Natural killer cell (primary cell): ENCODE results near the gene IER5L. TPM values are rescaled to one million over a fixed set of nuclear protein-coding genes. Genes with fewer than 3 reads are reported as not detected.

Experiments
- ATAC-seq, 3 donors: fragments of 150-1000 bp in 2 of 3; fragments of 200-7000 bp in 1 of 3; cut with Tn5 transposase; 1 replicate in 1 of 3; 2 replicates in 2 of 3; pipeline ENCODE4 v1.10.0; 2021; ENCODE audit warnings: mild to moderate bottlenecking in 2 of 3, moderate library complexity in 2 of 3
- DNase-seq, 2 donors: peaks; one replicate each; pipeline versions ENCODE4 v3.0.0 to v3.0.0-alpha.2; 2013 to 2021; ENCODE audit warnings: mixed read lengths in 1 of 2
- H3K27ac ChIP-seq: one replicate; pipeline ENCODE4 v1.5.1; 2013; ENCODE audit warnings: mild to moderate bottlenecking, low read length
- H3K27me3 ChIP-seq: one replicate; pipeline ENCODE4 v1.6.1; 2013; ENCODE audit warnings: low read length; ENCODE audit not compliant: control insufficient read depth, insufficient read depth
- H3K36me3 ChIP-seq: one replicate; pipeline ENCODE4 v1.6.1; 2013; ENCODE audit warnings: low read length; ENCODE audit not compliant: control insufficient read depth, insufficient read depth
- H3K4me1 ChIP-seq: one replicate; pipeline ENCODE4 v1.6.1; 2013; ENCODE audit warnings: low read length; ENCODE audit not compliant: control insufficient read depth, insufficient read depth
- H3K4me3 ChIP-seq: one replicate; pipeline ENCODE4 v1.5.1; 2013; ENCODE audit warnings: low read length
- H3K9me3 ChIP-seq: one replicate; pipeline ENCODE4 v1.6.1; 2013; ENCODE audit warnings: low read length; ENCODE audit not compliant: control insufficient read depth, insufficient read depth
- H3K27ac Mint-ChIP-seq, 2 donors: one replicate each; pipeline ENCODE4 v1.8.0; 2022; ENCODE audit warnings: mild to moderate bottlenecking in 2 of 2, mixed read lengths in 2 of 2, moderate library complexity in 1 of 2
- H3K27me3 Mint-ChIP-seq, 2 donors: one replicate each; pipeline ENCODE4 v1.8.0; 2022; ENCODE audit warnings: low read depth in 2 of 2, mixed read lengths in 2 of 2
- H3K36me3 Mint-ChIP-seq: one replicate; pipeline ENCODE4 v1.8.0; 2022; ENCODE audit warnings: mixed read lengths
- H3K4me1 Mint-ChIP-seq, 2 donors: one replicate each; pipeline ENCODE4 v1.8.0; 2022; ENCODE audit warnings: mixed read lengths in 2 of 2
- H3K4me3 Mint-ChIP-seq: one replicate; pipeline ENCODE4 v1.8.0; 2022; ENCODE audit warnings: mild to moderate bottlenecking, moderate library complexity, mixed read lengths
- H3K9me3 Mint-ChIP-seq, 2 donors: one replicate each; pipeline ENCODE4 v1.8.0; 2022; ENCODE audit warnings: mixed read lengths in 2 of 2
- WGBS: methylation state at CpG from one replicate; pipeline ENCODE4 v1.1.7; 2013; ENCODE audit warnings: missing lambda C conversion rate; ENCODE audit not compliant: insufficient coverage; 5-methylcytosine and 5-hydroxymethylcytosine counted together
- intact Hi-C: fragments of 100-400 bp; cut with micrococcal nuclease; formaldehyde crosslinking; loops from one replicate; pipeline ENCODE4 v1.14.2; 2022
- total RNA-seq, 4 donors: library from RNA; stranded (reverse); fragments of 120-200 nt in 1 of 4; gene quantifications; one replicate each; pipeline versions ENCODE4 v1.2.3 to v1.2.4, GENCODE V29; 2013 to 2022
- TF ChIP-seq, protein P1 (sequence below): fragments of 200-600 bp; IDR thresholded peaks from one replicate; pipeline ENCODE4 v1.8.0; 2022; ENCODE audit warnings: antibody characterized with exemption

The IER5L gene
- total RNA-seq, 3 donors from 2014 or later (not counting 1 experiment from before 2014, with no cell fraction given) = 1.4 to 3.9 (median 2.8) TPM

DNA sequence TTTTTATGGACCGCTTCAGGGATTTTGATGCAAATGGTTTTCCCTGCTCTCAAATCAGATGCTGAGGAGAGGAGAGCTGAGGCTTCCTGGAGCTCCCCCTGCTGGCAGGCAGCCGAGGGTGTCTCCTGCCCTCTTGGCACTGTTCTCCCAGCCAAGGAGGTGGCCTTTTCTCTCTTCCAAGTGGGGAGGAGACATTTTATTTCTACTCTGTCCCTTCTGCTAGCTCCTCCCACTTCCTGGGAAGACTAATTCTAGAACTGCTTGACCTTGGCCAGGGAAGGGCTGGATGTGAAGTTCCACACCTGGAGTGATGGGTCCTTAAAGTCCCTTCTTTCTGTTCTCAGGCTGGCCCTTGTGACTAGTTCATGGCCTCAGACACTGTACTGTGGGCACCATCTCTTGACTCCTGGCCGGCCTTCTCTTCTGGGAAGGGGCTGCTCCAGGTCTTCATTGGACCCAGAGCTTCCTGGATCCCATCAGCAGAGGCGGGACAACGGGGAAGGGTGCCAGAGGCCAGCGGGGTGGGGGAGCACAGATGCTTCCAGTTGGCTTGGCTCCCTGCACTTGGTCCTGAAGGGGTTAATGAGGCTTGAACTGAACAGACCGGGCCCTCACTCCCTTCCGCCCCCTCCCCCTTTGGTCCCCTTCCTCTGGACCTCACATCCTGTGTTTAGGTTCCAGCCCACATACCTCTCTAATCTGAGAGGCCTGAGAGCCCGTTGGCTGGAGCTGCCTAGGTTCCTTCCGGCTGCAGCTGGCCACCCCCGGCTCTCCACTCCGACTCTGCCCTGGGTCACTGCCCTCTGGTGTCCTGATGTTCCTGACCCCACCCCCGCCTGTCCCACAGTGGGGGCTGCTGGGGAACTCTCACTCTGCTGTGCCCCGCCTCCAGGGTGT is 34.8 kb downstream of the IER5L start:
- peak; percentile 32 to 57 (median 52) for ATAC-seq
- TF ChIP-seq, protein P1, sequence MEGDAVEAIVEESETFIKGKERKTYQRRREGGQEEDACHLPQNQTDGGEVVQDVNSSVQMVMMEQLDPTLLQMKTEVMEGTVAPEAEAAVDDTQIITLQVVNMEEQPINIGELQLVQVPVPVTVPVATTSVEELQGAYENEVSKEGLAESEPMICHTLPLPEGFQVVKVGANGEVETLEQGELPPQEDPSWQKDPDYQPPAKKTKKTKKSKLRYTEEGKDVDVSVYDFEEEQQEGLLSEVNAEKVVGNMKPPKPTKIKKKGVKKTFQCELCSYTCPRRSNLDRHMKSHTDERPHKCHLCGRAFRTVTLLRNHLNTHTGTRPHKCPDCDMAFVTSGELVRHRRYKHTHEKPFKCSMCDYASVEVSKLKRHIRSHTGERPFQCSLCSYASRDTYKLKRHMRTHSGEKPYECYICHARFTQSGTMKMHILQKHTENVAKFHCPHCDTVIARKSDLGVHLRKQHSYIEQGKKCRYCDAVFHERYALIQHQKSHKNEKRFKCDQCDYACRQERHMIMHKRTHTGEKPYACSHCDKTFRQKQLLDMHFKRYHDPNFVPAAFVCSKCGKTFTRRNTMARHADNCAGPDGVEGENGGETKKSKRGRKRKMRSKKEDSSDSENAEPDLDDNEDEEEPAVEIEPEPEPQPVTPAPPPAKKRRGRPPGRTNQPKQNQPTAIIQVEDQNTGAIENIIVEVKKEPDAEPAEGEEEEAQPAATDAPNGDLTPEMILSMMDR = peak; percentile 92
- Histone ChIP-seq H3K27me3 (no peaks in the 10 kb centered on the region), H3K4me3 (no peak overlapping the region), H3K36me3 (peaks cover 17% of the 10 kb centered on the region), H3K27ac (no peak overlapping the region), H3K9me3 (no peaks in the 10 kb centered on the region), H3K4me1 (peaks cover 35% of the 10 kb centered on the region)
- 73% methylated on average over 14 of the region's 14 CpGs for WGBS
- no peaks in the 10 kb centered on the region for H3K36me3 Mint-ChIP-seq
- no peaks in the 10 kb centered on the region for H3K27me3 Mint-ChIP-seq
- peak overlapping the region in 1 of 2 donors; percentile 69 for H3K27ac Mint-ChIP-seq
- peak; percentile 74 to 87 for DNase-seq
- H3K4me1 Mint-ChIP-seq = peaks cover 14 to 44% of the 10 kb centered on the region in 2 donors
- peak overlapping the region; percentile 21 for H3K4me3 Mint-ChIP-seq
- no peaks in the 10 kb centered on the region for H3K9me3 Mint-ChIP-seq
- intact Hi-C loops = loop anchor here (5.0 kb wide), 1 partner anchor 34 kb away; the partner anchor contains the start of gene IER5L

DNA sequence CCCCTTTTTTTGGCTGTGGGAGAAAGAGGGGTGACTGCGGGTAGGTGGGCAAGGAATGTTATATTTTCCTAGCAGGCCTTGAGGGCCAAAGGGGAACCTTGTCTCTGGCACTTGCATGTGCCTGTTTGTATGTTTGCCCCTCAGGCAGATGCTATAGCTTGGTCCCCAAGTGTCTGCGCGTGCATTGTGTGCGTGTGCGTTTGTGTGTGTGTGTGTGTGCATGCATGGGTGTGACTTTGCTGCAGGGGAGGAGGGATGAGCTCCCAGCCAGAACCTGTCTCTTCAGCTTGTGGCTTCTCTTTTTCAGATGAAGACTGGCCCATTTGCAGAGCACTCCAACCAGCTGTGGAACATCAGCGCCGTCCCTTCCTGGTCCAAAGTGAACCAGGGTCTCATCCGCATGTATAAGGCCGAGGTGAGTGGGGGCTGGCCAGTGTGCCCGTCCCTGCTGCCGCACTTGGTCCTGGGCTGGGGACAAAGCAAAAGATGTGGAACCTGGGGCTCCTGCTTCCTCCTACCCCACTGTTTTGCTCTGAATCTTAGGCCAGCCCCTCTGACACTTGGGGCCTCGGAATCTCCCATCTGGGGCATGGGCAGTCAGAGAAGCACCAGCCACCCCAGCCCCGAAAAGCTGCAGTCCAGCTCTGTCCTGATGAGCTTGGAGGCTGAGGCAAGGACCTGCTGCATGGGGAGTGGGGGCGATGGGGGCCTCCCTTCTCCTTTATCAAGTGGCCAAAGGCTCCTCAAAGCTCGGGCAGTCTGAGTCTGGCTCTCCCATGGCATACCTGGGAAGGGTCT is 35.7 kb downstream of the IER5L start:
- TF ChIP-seq, protein P1 = no peak
- Mint-ChIP-seq H3K27ac (peak overlapping the region; percentile 91 to 93), H3K36me3 (no peaks in the 10 kb centered on the region), H3K27me3 (no peaks in the 10 kb centered on the region), H3K9me3 (no peaks in the 10 kb centered on the region), H3K4me3 (no peak overlapping the region), H3K4me1 (peaks cover 14 to 44% of the 10 kb centered on the region in 2 donors)
- Histone ChIP-seq H3K36me3 (peaks cover 17% of the 10 kb centered on the region), H3K4me3 (no peak overlapping the region), H3K4me1 (peaks cover 35% of the 10 kb centered on the region), H3K27me3 (no peaks in the 10 kb centered on the region), H3K27ac (peak overlapping the region; percentile 11), H3K9me3 (no peaks in the 10 kb centered on the region)
- ATAC-seq = no peak
- WGBS = 87% methylated on average over 15 of the region's 15 CpGs
- intact Hi-C loops = loop anchor here (5.0 kb wide), 1 partner anchor 35 kb away; the partner anchor contains the start of gene IER5L
- no peak for DNase-seq

DNA sequence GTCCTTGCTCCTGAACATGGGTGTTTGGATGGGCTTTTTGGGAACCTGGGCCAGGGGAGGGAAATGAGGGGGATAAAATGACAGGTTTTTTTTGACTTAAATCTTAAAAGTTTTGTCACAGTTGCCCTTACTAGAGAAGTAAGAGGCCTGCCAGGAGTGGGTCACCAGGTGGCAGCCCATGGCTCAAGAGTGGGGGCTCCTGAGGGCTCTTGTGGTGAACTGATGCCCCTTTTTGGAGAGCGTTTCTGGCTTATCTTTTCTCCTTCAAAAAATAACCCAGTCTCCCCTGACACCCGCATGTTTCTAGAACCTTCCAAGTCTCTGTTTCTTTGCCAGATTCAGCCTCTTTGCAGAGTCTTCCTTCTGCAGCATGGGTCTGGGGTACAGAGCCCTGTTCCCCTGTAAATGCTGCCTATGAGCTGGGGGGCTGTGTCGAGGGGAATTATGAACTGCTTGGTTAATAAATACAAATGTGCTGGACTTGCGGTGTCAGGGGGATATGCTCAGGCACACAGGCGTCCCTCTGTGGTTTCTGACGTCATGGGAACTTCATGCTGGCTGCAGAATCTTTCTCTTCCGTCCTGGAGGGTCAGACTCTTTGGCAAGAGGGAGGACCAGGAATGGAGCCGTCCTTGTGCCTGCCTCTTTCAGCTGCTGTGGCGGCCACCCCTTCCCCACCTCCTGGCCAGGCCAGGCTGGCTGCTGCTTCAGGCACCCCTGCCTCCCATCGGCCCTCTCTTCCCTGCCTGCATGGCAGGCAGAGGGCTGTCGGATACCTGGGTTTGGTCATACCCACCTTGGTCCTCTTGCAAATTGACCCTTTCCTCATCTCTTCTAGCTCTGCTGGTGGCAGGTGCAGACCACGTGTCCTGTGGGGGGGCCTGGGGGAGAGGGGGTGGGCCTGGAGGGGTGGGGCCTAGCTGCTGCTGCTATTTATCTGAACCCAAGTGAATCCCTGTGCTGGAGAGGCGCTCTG is 36.7 kb downstream of the IER5L start:
- H3K9me3 ChIP-seq = no peaks in the 10 kb centered on the region
- peak overlapping the region; percentile 100 for H3K27ac ChIP-seq
- H3K36me3 ChIP-seq = peaks cover 24% of the 10 kb centered on the region
- peak overlapping the region; percentile 91 to 93 for H3K27ac Mint-ChIP-seq
- DNase-seq (no peak), ATAC-seq (peak in 1 of 3 donors; percentile 14)
- TF ChIP-seq, protein P1 = no peak
- H3K4me3 ChIP-seq = no peak overlapping the region
- peaks cover 14 to 39% of the 10 kb centered on the region in 2 donors for H3K4me1 Mint-ChIP-seq
- H3K27me3 Mint-ChIP-seq = no peaks in the 10 kb centered on the region
- intact Hi-C loops = loop anchor here (5.0 kb wide), 1 partner anchor 36 kb away; the partner anchor contains the start of gene IER5L
- no peaks in the 10 kb centered on the region for H3K9me3 Mint-ChIP-seq
- H3K4me1 ChIP-seq = peaks cover 35% of the 10 kb centered on the region
- 36% methylated on average over 12 of the region's 13 CpGs for WGBS
- no peaks in the 10 kb centered on the region for H3K36me3 Mint-ChIP-seq
- H3K4me3 Mint-ChIP-seq = peak overlapping the region; percentile 68
- H3K27me3 ChIP-seq = no peaks in the 10 kb centered on the region
